ACHN (cell line): ENCODE measurements around the gene LGALS7B.
A peak's percentile ranks its signal among the peaks of the same experiment; 100 is the strongest.
"Not testable (repeated sequence)": the region's sequence is repeated elsewhere in the genome, so short reads cannot be mapped to it uniquely, and the experiment has no call there.

Experiments
- DNase-seq: peaks from one replicate; pipeline ENCODE4 v3.0.0-alpha.2; 2015
- in situ Hi-C: cut with HindIII; loops from 2 replicates; pipeline ENCODE4 v1.10.0; 2017; ENCODE audit warnings: low sequenced_read_pairs, low pct_ligation_motif_present, low pct_unique_long_range_greater_than_20kb

LGALS7B gene

DNA sequence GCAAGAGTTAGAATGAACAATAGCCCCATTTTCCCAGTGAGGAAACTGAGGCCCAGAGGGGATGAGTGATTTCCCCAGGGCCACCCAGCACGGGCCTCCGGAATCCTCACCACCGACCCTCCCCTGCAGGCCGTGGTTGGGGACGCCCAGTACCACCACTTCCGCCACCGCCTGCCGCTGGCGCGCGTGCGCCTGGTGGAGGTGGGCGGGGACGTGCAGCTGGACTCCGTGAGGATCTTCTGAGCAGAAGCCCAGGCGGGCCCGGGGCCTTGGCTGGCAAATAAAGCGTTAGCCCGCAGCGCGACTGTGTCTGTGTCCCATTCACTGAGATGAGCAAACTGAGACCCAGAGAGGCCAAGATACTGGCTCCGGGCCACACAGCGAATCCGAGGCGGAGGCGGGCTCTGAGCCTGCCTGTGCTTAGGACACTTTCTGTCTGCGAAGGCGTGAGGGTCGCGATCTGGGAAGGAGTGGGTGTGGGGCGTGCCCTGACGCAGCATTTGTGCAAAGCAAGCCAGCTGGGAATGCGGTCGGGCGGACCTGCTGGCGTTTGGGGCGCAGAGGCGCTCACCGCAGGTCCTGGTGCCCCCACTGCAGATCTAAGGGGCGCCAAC lies 2.6 kb downstream of the LGALS7B start:
- in situ Hi-C loops, DNase-seq: not testable (repeated sequence)

DNA sequence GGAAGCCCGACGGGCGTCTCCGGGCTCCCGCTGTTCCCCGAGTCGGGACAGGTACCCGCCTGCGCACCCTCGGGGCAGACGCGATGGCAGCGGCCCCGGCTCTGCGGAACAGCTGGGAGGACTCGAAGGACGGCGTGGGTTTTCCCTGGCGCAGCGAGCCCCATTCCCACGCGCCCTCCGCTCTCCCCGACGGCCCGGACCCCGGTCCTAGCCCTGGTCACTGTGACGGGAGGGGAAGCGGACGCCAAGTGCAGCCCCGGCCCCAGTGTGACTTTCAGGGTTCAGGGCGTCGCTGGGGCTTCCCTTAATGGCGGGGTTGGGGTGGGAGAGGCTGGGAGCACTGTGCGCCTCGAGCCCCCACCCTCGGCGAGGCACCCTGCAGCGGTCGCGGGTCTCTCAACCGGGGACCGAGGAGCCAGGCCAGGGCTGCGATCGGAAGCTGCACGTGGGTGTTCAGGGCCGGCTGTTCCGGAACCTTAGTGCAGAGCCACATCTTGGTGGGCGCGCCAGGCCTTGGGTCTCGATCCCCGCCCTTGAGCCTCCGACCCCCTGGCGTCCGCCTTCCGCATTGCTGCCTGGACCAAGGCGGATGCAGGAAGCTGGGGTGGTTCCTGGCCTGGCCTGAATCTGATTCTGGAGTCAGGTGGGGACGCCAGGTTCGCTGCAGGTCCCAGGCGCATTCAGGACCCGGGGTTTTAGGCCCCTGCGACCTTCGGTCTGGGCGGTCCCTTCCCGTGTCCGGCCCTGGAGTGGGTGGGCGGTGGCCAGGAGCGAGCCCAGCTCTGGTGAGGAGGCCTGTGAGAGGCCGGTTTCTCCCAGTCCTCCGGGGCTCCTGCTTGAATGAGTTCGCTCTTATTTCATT lies 3.5 kb downstream of the LGALS7B start:
- in situ Hi-C loops: no loop called here

GRCh38 chr19:38793177-38793576 lies 4.2 kb downstream of the LGALS7B start:
- in situ Hi-C loops: no loop called here
- DNase-seq: no peak

More for the DNA sequence above, 3.5 kb downstream of the LGALS7B start:
- DNase-seq: no peak

DNA sequence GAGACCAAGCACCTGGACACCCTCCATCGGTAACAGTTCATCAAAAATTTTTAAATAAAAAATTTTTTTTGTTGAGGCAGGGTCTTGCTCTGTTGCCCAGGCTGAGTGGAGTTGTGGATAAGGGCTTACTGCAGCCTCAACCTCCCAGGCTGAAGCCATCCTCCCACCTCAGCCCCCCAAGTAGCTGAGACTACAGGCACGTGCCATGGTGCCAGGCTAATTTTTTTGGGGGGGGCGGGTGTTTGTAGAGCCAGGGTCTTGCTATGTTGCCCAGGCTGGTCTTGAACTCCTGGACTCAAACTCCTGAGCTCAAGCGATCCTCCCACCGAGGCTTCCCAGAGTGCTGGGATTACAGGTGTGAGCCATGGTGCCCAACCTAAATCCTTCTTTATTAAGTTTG lies 4.7 kb downstream of the LGALS7B start:
- no peak for DNase-seq
- in situ Hi-C loops: no loop called here

DNA sequence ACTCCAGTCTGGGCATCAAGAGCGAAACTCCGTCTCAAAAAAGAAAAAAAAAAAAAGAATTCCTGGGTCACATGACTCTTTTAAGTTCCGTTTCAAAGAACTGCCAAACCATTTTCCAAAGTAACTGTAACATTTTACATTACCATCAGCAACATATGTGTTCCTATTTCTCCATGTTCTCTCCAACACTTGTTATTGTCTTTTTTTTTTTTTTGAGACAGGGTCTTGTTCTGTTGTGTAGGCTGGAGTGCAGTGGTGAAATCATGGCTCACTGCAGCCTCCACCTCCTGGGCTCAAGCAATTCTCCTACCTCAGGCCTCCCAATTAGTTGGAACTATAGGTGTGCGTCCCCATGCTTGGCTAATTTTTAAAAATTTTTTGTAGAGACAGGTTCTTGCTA lies 6.5 kb downstream of the LGALS7B start:
- in situ Hi-C loops: no loop called here

DNA sequence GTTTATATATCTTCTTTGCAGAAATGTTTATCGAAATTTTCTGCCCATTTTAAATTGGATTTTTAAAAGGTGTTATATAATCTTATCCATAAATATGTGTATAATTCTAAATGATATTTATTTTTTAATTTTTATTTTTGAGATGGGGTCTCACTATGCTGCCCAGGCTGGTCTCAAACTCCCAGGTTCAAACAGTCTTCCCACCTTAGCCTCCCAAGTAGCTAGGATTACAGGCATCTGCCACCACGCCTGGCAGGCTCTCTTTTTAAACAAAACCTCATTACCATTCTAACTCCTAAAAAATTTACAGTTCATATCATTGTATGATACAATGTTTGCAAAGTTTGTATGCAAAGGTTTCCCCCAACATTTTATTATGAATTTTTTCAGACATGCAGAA lies 7.2 kb downstream of the LGALS7B start:
- in situ Hi-C loops: no loop called here
- no peak for DNase-seq

More for the DNA sequence above, 6.5 kb downstream of the LGALS7B start:
- no peak for DNase-seq

DNA sequence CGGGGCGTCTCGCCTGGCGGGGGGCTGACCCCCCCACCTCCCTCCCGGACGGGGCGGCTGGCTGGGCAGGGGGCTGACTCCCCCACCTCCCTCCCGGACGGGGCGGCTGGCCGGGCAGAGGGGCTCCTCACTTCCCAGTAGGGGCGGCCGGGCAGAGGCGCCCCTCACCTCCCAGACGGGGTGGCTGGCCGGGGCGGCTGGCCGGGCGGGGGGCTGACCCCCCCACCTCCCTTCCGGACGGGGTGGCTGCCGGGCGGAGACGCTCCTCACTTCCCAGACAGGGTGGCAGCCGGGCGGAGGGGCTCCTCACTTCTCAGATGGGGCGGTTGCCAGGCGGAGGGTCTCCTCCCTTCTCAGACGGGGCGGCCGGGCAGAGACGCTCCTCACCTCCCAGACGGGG lies 8.8 kb downstream of the LGALS7B start:
- DNase-seq, in situ Hi-C loops: not testable (repeated sequence)

DNA sequence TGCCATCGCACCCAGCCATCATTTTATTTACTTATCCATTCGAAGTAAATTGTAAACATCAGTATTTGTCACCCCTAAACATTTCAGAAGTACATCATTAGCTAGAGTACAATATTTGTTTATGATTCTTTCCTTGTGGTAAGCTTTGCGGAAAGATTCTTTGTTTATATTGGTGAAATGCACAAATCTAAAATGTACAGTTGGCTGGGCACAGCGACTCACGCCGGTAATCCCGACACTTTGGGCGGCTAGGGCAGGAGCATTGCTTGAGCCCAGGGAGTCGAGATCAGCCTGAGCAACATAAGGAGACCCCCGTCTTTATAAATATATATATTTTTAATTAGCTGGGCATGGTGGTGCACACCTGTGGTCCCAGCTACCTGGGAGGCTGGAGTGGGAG lies 10.1 kb downstream of the LGALS7B start:
- DNase-seq: no peak
- in situ Hi-C loops: no loop called here

DNA sequence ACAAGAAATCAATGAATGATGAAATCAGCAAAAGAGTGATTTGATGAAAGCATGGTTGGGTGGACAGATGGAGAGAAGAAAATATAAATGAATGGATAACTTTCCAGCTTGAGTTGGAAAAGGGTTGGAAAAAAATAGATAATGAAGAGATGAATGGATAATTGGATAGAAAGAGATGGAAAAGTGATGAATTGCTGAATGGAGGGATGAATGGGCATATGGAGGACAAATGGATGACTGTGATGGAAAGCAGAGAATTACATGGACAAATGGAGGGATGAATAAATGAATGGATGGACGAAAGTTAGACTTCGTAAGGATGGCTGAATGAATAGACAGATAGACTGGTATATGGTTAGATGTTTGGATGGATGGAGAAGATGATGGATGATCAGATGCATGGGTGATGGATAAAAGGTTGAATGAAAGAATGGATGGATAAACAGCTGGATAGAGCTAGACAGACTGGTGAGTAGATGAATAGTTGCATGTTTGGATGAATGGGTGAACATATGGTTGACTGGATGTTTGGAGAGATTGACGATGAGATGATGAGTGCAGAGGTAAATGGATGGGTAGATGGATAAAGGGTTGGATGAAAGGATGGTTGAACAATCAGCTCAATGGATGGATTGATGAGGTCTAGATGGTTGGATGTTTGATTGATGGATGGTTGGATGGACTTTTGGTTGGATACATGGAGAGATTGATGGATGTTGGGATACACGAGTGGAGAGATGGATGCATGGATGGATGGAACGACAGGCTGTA lies 11.8 kb downstream of the LGALS7B start:
- no peak for DNase-seq
- in situ Hi-C loops: no loop called here

DNA sequence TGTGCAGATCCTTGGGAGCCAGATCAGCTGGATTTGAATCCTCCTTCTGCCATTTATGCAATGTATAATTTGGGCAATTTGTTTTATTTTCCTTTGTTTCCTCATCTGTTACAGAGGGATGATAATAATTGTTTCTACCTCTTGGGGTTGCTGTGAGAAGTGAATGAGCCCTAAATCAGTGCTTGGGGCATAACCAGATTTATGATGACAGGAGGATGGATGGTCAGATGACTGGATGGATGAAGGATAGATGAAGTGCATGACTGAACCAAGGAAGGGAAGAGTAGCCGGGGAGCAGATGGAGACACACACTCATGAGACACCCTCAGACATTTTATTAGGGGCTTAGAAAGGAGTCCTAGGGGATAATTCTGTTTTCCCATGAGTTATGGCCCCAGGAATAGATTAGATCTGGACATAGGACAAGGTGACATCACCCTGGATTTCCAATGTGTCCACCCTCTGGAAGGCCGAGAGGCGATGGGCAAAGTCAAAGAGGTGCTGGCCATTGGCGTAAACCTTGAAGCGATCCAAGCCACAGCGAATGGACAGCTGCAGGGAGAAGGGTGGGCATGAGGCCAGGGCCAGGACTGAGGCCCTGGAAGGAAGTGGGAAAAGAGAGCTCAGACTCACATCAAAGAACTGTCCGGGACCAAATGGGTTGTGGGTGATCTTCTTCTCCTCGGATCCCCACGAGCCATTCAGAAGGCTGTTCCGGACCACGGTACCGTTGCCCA lies 12.5 kb downstream of the LGALS7B start:
- in situ Hi-C loops: no loop called here
- DNase-seq: no peak

DNA sequence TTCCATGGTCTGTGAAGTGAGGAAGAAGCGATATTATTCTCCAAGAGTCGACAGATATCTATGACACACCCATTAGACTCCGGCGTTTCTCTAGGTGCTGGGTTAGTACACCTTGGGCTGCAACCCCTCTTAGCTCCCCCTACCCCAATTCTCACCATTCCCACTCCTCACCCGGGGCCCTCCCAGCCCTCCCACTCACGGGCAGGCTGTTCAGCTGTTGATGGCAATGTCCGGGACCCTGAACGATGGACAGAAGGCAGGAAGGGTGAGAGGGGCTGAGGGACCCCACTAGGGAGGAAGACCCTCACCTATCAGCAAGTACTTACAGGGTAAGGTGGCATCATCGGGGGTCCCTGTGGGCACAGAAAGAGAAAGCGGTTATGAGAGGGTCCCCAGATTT lies 14.5 kb downstream of the LGALS7B start:
- no peak for DNase-seq
- in situ Hi-C loops: no loop called here

DNA sequence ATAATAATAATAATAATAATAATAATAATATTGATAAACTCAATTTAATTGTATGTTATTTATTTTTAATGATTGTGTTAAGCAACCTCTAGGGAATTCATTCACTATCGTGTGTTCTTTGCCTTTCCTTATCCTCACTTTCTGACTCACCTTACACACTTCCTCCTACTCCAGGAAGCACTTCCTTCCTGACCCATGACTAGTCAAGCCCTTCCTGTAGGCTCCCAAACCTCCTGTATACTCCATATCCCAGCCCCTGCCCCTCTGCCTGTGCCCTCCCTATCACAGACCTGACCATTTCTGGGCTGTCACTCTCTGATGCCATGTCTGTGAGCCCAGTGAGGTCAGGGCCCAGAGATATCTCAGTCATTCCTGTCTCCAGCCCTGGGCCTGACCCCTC lies 16.2 kb downstream of the LGALS7B start:
- in situ Hi-C loops: no loop called here
- DNase-seq: no peak

GRCh38 chr19:38806371-38806770 lies 17.4 kb downstream of the LGALS7B start:
- DNase-seq: no peak
- in situ Hi-C loops: no loop called here

DNA sequence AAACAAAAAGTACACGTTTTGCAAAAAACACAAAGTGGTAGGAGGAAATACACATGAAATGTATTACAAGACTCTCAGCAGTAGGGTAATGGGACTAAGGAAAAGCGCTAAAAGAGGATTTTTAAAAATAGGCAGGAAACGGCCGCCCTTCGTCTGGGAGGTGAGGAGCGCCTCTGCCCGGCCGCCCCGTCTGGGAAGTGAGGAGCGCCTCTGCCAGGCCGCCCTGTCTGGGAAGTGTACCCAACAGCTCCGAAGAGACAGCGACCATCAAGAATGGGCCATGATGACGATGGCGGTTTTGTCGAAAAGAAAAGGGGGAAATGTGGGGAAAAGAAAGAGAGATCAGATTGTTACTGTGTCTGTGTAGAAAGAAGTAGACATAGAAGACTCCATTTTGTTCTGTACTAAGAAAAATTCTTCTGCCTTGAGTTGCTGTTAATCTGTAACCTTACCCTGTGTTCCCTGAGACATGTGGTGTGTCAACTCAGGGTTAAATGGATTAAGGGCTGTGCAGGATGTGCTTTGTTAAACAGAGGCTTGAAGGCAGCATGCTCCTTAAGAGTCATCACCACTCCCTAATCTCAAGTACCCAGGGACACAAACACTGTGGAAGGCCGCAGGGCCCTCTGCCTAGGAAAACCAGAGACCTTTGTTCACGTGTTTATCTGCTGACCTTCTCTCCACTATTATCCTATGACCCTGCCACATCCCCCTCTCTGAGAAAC lies 18.5 kb downstream of the LGALS7B start:
- in situ Hi-C loops: not testable (repeated sequence)
- DNase-seq: peak; percentile 46

DNA sequence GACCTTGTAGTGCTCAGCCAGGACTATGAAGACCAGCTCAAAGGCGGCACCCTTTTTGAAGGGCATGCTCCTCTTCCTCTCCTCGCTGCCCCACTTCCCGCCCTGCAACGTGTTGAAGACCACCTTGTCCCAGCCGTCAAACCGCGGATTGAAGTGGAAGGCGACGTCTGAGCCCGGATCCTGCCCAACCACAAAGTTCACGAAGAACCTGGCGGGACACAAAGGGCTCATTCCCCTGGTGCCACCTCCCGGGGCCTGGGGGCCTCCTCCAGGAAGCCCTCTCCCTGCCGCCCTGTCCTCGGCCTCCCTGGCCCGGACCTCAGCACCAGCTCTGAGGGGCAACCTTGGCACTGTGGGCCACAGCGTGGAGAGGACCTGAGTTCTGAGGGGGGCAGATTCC lies 19.7 kb downstream of the LGALS7B start:
- DNase-seq: no peak
- in situ Hi-C loops: no loop called here

GRCh38 chr19:38809592-38810252 lies 20.7 kb downstream of the LGALS7B start:
- no peak for DNase-seq
- in situ Hi-C loops: no loop called here

DNA sequence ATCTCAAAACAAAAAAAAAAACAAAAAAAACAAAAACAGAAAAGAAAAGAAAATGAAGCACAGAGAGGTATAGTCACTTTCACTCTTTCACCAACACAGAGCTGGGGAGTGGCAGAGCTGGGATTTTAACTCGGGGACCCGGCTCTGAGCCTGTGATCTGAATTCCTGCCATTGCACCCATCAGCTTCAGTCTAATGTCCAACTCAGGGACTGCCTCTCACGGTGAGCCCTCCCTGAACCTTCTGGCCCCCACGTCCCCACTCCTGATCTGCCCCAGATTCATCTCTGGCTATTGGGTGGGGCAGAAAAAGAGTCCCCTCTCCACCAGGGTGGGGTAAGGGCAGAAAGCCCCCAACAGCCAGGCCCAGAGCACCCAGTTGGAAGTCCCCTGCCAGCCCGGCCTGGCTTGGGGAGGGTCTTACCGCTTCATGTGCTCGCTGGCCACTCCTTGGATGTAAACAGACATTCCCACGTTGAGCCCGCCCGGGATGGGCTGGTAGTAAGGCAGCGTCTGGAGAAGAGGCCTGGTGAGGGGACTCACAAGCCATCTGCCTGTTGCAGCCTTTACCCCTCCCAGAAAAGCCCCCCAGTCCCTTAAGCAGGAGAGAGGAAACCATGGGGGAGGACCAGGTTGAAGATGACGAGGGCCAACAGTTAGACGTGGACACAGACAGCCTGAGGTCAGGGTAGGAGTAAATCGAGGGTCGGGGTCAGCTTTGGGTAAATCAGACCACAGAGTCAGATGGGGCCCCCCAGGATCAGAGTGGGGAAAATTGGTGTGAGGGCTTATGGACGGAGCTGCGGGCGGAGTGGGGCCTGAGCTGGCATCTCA lies 23.2 kb downstream of the LGALS7B start:
- no peak for DNase-seq

More for the DNA sequence above, 23.2 kb downstream of the LGALS7B start:
- in situ Hi-C loops: no loop called here
